ENCODE data around the gene MBD3L4. TPM values are rescaled to one million over a fixed set of nuclear protein-coding genes. Genes with fewer than 3 reads are reported as not detected.

The MBD3L4 gene
- total and polyA plus RNA-seq, 10 of the 15 experiments (the other 5 are each of a cell fraction or from before 2014, with no cell fraction given) = not detected

- TF ChIP-seq CUX1 (IDR thresholded peaks at IDR 0.05; ENCODE audit: insufficient replicate concordance, low read depth, low read length) = no peak
- TF ChIP-seq GABPA (IDR thresholded peaks at IDR 0.05; ENCODE audit: low read depth) = peak; percentile 93
- no peak for TF ChIP-seq SUPT20H (IDR thresholded peaks at IDR 0.05; ENCODE audit: borderline replicate concordance, control insufficient read depth, low read depth, low read length)
- TF ChIP-seq MEF2B (IDR thresholded peaks at IDR 0.05; ENCODE audit: partially characterized antibody, poor library complexity, severe bottlenecking) = peak; percentile 52
- no peak for TF ChIP-seq TCF3 (IDR thresholded peaks at IDR 0.05; ENCODE audit: borderline replicate concordance, insufficient read depth, low read depth, low read length)
- 0 out of 2 replicates have a peak, but pooled peaks have one; percentile 38 for TF ChIP-seq CREB1 (IDR thresholded peaks at IDR 0.05; ENCODE audit: low read depth)
- TF ChIP-seq ZNF274 (IDR thresholded peaks at IDR 0.05; ENCODE audit: insufficient read depth, insufficient read length) = no peak
- TF ChIP-seq IKZF1 (conservative IDR thresholded peaks at IDR 0.05) = peak; percentile 70
- no peak for TF ChIP-seq CBX3 (IDR thresholded peaks at IDR 0.05; ENCODE audit: borderline replicate concordance, low read depth)
- TF ChIP-seq ETV6 (conservative IDR thresholded peaks at IDR 0.05 in 1 of 2, IDR thresholded peaks at IDR 0.05 in 1 of 2; ENCODE audit: borderline replicate concordance in 1 of 2, low read depth in 1 of 2) = peak in 1 of 2 experiments; percentile 78; a peak in 1 of 4 replicates
- peak; percentile 42 for TF ChIP-seq SP1 (IDR thresholded peaks at IDR 0.05; ENCODE audit: low read depth, low read length)
- no peak for TF ChIP-seq NRF1 (conservative IDR thresholded peaks at IDR 0.05; ENCODE audit: low read depth, low read length)
- peak; percentile 14 to 50; a peak in 1 of 4 replicates for TF ChIP-seq SRF (IDR thresholded peaks at IDR 0.05; ENCODE audit: low read depth in 2 of 2, low read length in 2 of 2)
- TF ChIP-seq SMAD5 (IDR thresholded peaks at IDR 0.05; ENCODE audit: low read depth) = peak; percentile 86; the same call in 1 of the 2 replicates
- no peak for TF ChIP-seq ESRRA (IDR thresholded peaks at IDR 0.05; ENCODE audit: low read length)
- TF ChIP-seq BHLHE40 (IDR thresholded peaks at IDR 0.05; ENCODE audit: borderline replicate concordance in 1 of 2, low read depth in 2 of 2, low read length in 1 of 2) = peak in 1 of 2 experiments; percentile 50; a peak in 1 of 4 replicates
- no peak for TF ChIP-seq SUZ12 (IDR thresholded peaks at IDR 0.05; ENCODE audit: unreplicated experiment)
- TF ChIP-seq POLR2AphosphoS5 (IDR thresholded peaks at IDR 0.05; ENCODE audit: low read length) = peak; percentile 95
- peak; percentile 11; the same call in 1 of the 2 replicates for TF ChIP-seq CREM (IDR thresholded peaks at IDR 0.05; ENCODE audit: low read depth)
- no peak for TF ChIP-seq ZZZ3 (IDR thresholded peaks at IDR 0.05; ENCODE audit: control insufficient read depth, insufficient read length, low read depth)
- no peak for TF ChIP-seq BCL3 (IDR thresholded peaks at IDR 0.05; ENCODE audit: borderline replicate concordance, insufficient read depth, low read depth, low read length, poor library complexity, severe bottlenecking)
- peak; percentile 56 for TF ChIP-seq MXI1 (IDR thresholded peaks at IDR 0.05; ENCODE audit: low read depth, low read length)
- TF ChIP-seq SREBF2 (IDR thresholded peaks at IDR 0.05; ENCODE audit: low read length) = no peak
These were observed 29.3 kb upstream of the MBD3L4 start, which contains the start of gene ZNF557 (continued) for GRCh38 chr19:7069042-7069903.

Measured in GM12878 (cell line).